ENCODE measurements around the gene CPLANE1. TPM values are rescaled to one million over a fixed set of nuclear protein-coding genes. Genes with fewer than 3 reads are reported as not detected.
A peak's percentile ranks its signal among the peaks of the same experiment; 100 is the strongest.

CPLANE1 gene
- total RNA-seq, 1 donor from 2014 or later: 7.8 TPM

- no peak for DNase-seq
- peak overlapping the region; percentile 51 for H3K27ac Mint-ChIP-seq
- H3K36me3 Mint-ChIP-seq (ENCODE audit: low read depth): peaks cover 48% of the 10 kb centered on the region
- peaks cover 9% of the 10 kb centered on the region for H3K4me1 Mint-ChIP-seq
- H3K9me3 Mint-ChIP-seq: no peaks in the 10 kb centered on the region
- H3K4me3 Mint-ChIP-seq: no peak overlapping the region
- H3K27me3 Mint-ChIP-seq: no peaks in the 10 kb centered on the region
- intact Hi-C loops (cut with micrococcal nuclease): no loop called here
Observed at GRCh38 chr5:37056762-37057161, 192.4 kb downstream of the CPLANE1 start.

Other genes starting within 250 kb of the CPLANE1 start
- 85.1 and 86.2 TPM in 2 replicates for gene NUP155, start 121.7 kb upstream of the CPLANE1 start, total RNA-seq
- 45.0 and 48.9 TPM in 2 replicates for gene WDR70, start 129.9 kb upstream of the CPLANE1 start, total RNA-seq